Lower leg skin (tissue), 3 donors: ENCODE data around the gene CYFIP2.

Source experiments
- POLR2A ChIP-seq, 2 donors: fragments of 450-650 bp; IDR thresholded peaks; one replicate each; pipeline ENCODE4 v1.6.1; 2016 to 2017; ENCODE audit warnings: antibody characterized with exemption in 2 of 2, mild to moderate bottlenecking in 1 of 2, moderate library complexity in 1 of 2
- TF ChIP-seq, protein P1 (sequence below), 3 donors: fragments of 450-650 bp; IDR thresholded peaks; one replicate each; pipeline ENCODE4 v1.5.1; 2016; ENCODE audit warnings: antibody characterized with exemption in 3 of 3, mild to moderate bottlenecking in 3 of 3, moderate library complexity in 2 of 3

DNA sequence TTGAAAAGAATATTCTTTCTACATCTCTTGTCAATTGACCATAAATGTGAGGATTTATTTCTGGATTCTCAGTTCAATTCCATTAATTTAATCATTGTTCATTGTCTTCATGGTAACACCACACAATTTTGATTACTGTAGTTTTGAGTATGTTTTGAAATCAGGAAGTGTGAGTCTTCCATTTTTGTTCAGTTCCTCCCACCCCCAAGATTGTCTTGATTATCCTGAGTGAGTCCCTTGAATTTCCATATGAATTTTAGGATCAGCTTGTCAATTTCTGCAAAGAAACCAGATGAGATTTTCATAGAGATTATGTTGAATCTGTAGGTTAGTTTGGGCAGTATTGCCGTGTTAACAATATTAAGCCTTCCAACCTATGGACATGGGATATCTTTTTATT is 9.5 kb downstream of the CYFIP2 start:
- no peak for TF ChIP-seq POLR2A (IDR thresholded peaks at IDR 0.05)
- TF ChIP-seq, protein P1, sequence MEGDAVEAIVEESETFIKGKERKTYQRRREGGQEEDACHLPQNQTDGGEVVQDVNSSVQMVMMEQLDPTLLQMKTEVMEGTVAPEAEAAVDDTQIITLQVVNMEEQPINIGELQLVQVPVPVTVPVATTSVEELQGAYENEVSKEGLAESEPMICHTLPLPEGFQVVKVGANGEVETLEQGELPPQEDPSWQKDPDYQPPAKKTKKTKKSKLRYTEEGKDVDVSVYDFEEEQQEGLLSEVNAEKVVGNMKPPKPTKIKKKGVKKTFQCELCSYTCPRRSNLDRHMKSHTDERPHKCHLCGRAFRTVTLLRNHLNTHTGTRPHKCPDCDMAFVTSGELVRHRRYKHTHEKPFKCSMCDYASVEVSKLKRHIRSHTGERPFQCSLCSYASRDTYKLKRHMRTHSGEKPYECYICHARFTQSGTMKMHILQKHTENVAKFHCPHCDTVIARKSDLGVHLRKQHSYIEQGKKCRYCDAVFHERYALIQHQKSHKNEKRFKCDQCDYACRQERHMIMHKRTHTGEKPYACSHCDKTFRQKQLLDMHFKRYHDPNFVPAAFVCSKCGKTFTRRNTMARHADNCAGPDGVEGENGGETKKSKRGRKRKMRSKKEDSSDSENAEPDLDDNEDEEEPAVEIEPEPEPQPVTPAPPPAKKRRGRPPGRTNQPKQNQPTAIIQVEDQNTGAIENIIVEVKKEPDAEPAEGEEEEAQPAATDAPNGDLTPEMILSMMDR (IDR thresholded peaks at IDR 0.05), result no peak
